ENCODE results near the gene ATP2B2. TPM values are rescaled to one million over a fixed set of nuclear protein-coding genes. Genes with fewer than 3 reads are reported as not detected.

The ATP2B2 gene
- total RNA-seq, 4 donors from 2014 or later = not detected

- H3K27me3 ChIP-seq = no peaks in the 10 kb centered on the region
- H3K9me3 ChIP-seq = no peaks in the 10 kb centered on the region
- no peak for TF ChIP-seq POLR2A (IDR thresholded peaks at IDR 0.05)
- TF ChIP-seq POLR2AphosphoS5 (IDR thresholded peaks at IDR 0.05) = no peak
- TF ChIP-seq CTCF (IDR thresholded peaks at IDR 0.05) = no peak
- TF ChIP-seq EP300 (IDR thresholded peaks at IDR 0.05; ENCODE audit: low read depth) = no peak
- no peaks in the 10 kb centered on the region for H3K36me3 ChIP-seq
- in situ Hi-C loops (cut with MboI; ENCODE audit: low pct_ligation_motif_present in 1 of 4, low pct_unique_long_range_greater_than_20kb in 1 of 4, low sequenced_read_pairs in 3 of 4) = no loop called here
- WGBS, 2 donors (ENCODE audit: low coverage in 1 of 2) = 71 to 100% methylated on average over 1 to 6 of the region's 6 CpGs
- H3K4me3 ChIP-seq = no peak overlapping the region
- intact Hi-C loops (cut with DNase I; ENCODE audit: low total_unique reads) = no loop called here
- no peaks in the 10 kb centered on the region for H3K4me1 ChIP-seq
- no peak for DNase-seq
- H3K27ac ChIP-seq = no peak overlapping the region
These were observed 139.6 kb downstream of the ATP2B2 start for GRCh38 chr3:10365791-10366190.

- H3K9me3 ChIP-seq = no peaks in the 10 kb centered on the region
- 77 to 88% methylated on average over 4 to 6 of the region's 6 CpGs for WGBS, 2 donors (ENCODE audit: low coverage in 1 of 2)
- no peaks in the 10 kb centered on the region for H3K36me3 ChIP-seq
- H3K4me3 ChIP-seq = no peak overlapping the region
- DNase-seq = no peak
- H3K27me3 ChIP-seq = no peaks in the 10 kb centered on the region
- no peak overlapping the region for H3K27ac ChIP-seq
- TF ChIP-seq CTCF (IDR thresholded peaks at IDR 0.05) (no peak), POLR2A (IDR thresholded peaks at IDR 0.05) (no peak), POLR2AphosphoS5 (IDR thresholded peaks at IDR 0.05) (no peak), EP300 (IDR thresholded peaks at IDR 0.05; ENCODE audit: low read depth) (no peak)
- intact Hi-C loops (cut with DNase I; ENCODE audit: low total_unique reads) = no loop called here
- in situ Hi-C loops (cut with MboI; ENCODE audit: low pct_ligation_motif_present in 1 of 4, low pct_unique_long_range_greater_than_20kb in 1 of 4, low sequenced_read_pairs in 3 of 4) = no loop called here
- H3K4me1 ChIP-seq = no peaks in the 10 kb centered on the region
These were observed 140.1 kb downstream of the ATP2B2 start for GRCh38 chr3:10365316-10365715.

GRCh38 chr3:10364806-10365205 is 140.6 kb downstream of the ATP2B2 start:
- WGBS, 2 donors (ENCODE audit: low coverage in 1 of 2) = 82 to 84% methylated on average over 5 to 7 of the region's 7 CpGs
- in situ Hi-C loops (cut with MboI; ENCODE audit: low pct_ligation_motif_present in 1 of 4, low pct_unique_long_range_greater_than_20kb in 1 of 4, low sequenced_read_pairs in 3 of 4) = no loop called here
- no peaks in the 10 kb centered on the region for H3K36me3 ChIP-seq
- H3K27me3 ChIP-seq = no peaks in the 10 kb centered on the region
- no peak overlapping the region for H3K27ac ChIP-seq
- H3K9me3 ChIP-seq = no peaks in the 10 kb centered on the region
- intact Hi-C loops (cut with DNase I; ENCODE audit: low total_unique reads) = no loop called here
- H3K4me3 ChIP-seq = no peak overlapping the region
- no peak for DNase-seq
- H3K4me1 ChIP-seq = no peaks in the 10 kb centered on the region
- TF ChIP-seq POLR2A (IDR thresholded peaks at IDR 0.05) = no peak
- no peak for TF ChIP-seq POLR2AphosphoS5 (IDR thresholded peaks at IDR 0.05)
- TF ChIP-seq CTCF (IDR thresholded peaks at IDR 0.05) = no peak
- no peak for TF ChIP-seq EP300 (IDR thresholded peaks at IDR 0.05; ENCODE audit: low read depth)

- Histone ChIP-seq H3K4me1 (no peaks in the 10 kb centered on the region), H3K9me3 (no peaks in the 10 kb centered on the region), H3K27ac (no peak overlapping the region), H3K27me3 (no peaks in the 10 kb centered on the region), H3K4me3 (no peak overlapping the region), H3K36me3 (no peaks in the 10 kb centered on the region)
- in situ Hi-C loops (cut with MboI; ENCODE audit: low pct_ligation_motif_present in 1 of 4, low pct_unique_long_range_greater_than_20kb in 1 of 4, low sequenced_read_pairs in 3 of 4) = no loop called here
- DNase-seq = no peak
- intact Hi-C loops (cut with DNase I; ENCODE audit: low total_unique reads) = no loop called here
- WGBS, 2 donors (ENCODE audit: low coverage in 1 of 2) = 59 to 64% methylated on average over 1 of the region's 1 CpG
- TF ChIP-seq CTCF (IDR thresholded peaks at IDR 0.05) (no peak), POLR2AphosphoS5 (IDR thresholded peaks at IDR 0.05) (no peak), EP300 (IDR thresholded peaks at IDR 0.05; ENCODE audit: low read depth) (no peak), POLR2A (IDR thresholded peaks at IDR 0.05) (no peak)
These were observed 141.5 kb downstream of the ATP2B2 start for GRCh38 chr3:10363935-10364334.

Data from transverse colon (tissue), 4 donors.